Neural cell (in vitro differentiated cells): ENCODE measurements around the gene STT3B.

Experiments used
- CTCF ChIP-seq: fragments of 450-650 bp; IDR thresholded peaks from 2 replicates; pipeline ENCODE4 v1.5.1; 2014; ENCODE audit warnings: antibody characterized with exemption, mild to moderate bottlenecking, moderate library complexity; ENCODE audit not compliant: poor library complexity, severe bottlenecking
- EP300 ChIP-seq: fragments of 450-650 bp; conservative IDR thresholded peaks from 2 replicates; pipeline ENCODE4 v1.6.1; 2014; ENCODE audit warnings: antibody characterized with exemption, mild to moderate bottlenecking, moderate library complexity; ENCODE audit not compliant: poor library complexity, severe bottlenecking
- EZH2 ChIP-seq: fragments of 200-600, 300-800 bp; shearing (Covaris generic), sonication (generic); IDR thresholded peaks from 2 replicates; pipeline ENCODE4 v1.6.1; 2014; ENCODE audit warnings: antibody characterized with exemption, low read length, borderline replicate concordance, mild to moderate bottlenecking; ENCODE audit not compliant: insufficient read depth, poor library complexity, severe bottlenecking
- POLR2AphosphoS5 ChIP-seq: IDR thresholded peaks from 2 replicates; pipeline ENCODE4 v1.6.1; 2012
- RAD21 ChIP-seq: fragments of 450-650 bp; conservative IDR thresholded peaks from 2 replicates; pipeline ENCODE4 v1.6.1; 2014; ENCODE audit warnings: antibody characterized with exemption, mild to moderate bottlenecking, moderate library complexity
- REST ChIP-seq: IDR thresholded peaks from 2 replicates; pipeline ENCODE4 v1.6.1; 2012; ENCODE audit warnings: borderline replicate concordance
- SMC3 ChIP-seq: fragments of 450-650 bp; conservative IDR thresholded peaks from 2 replicates; pipeline ENCODE4 v1.6.1; 2014; ENCODE audit warnings: antibody characterized with exemption, mild to moderate bottlenecking, moderate library complexity; ENCODE audit not compliant: poor library complexity
- TAF1 ChIP-seq: IDR thresholded peaks from 2 replicates; pipeline ENCODE4 v1.6.1; 2012; ENCODE audit warnings: low read depth

- TF ChIP-seq CTCF (no peak), POLR2AphosphoS5 (no peak), RAD21 (no peak), EZH2 (no peak), EP300 (no peak), TAF1 (no peak), REST (no peak), SMC3 (no peak)
These were observed 48.9 kb upstream of the STT3B start for GRCh38 chr3:31483776-31484175.
